HepG2 (cell line): Measurements from ENCODE around the gene ZNF644. TPM values are rescaled to one million over a fixed set of nuclear protein-coding genes. Genes with fewer than 3 reads are reported as not detected.

Experiments
- ATAC-seq: fragments of 200-7000 bp; cut with Tn5 transposase; 3 replicates; pipeline ENCODE4 v1.9.1; 2020; ENCODE audit warnings: mild to moderate bottlenecking, moderate library complexity
- BruUV-seq: library from RNA; stranded (reverse); fragments of 400-500 nt; replicated peaks from 2 replicates; lab custom pipeline; 2021; lab: Mats Ljungman, UMichigan
- CTCF ChIA-PET: fragments of 300-600 bp; formaldehyde crosslinking; extraction: SDS; loops from one replicate; lab custom pipeline; 2021; ENCODE audit warnings: low total read pairs, inconsistent platforms, low intra/inter-chr PET ratio; lab: Yijun Ruan, JAX
- POLR2A ChIA-PET: fragments of 350-600 bp; sonication (Branson Sonifier 250); formaldehyde crosslinking; loops from one replicate; lab custom pipeline; 2020; ENCODE audit warnings: antibody characterized with exemption, inconsistent platforms; lab: Yijun Ruan, JAX
- DNase-seq: peaks from one replicate; pipeline ENCODE4 v3.0.0-alpha.2; 2015; ENCODE audit warnings: low spot score
- FAIRE-seq: peaks from 3 replicates; lab custom pipeline; 2011; peaks lifted over from hg19 to GRCh38; lab: Jason Lieb, UNC
- H2AFZ ChIP-seq: one replicate; pipeline ENCODE4 v1.6.1; 2011; ENCODE audit warnings: low read length, inconsistent platforms
- H3K27ac ChIP-seq: fragments of 300-600 bp; 3 replicates; pipeline ENCODE4 v1.8.0; 2011; ENCODE audit warnings: mixed run types, mild to moderate bottlenecking, mixed read lengths, low read length, inconsistent platforms; ENCODE audit not compliant: insufficient read depth; ENCODE audit errors: extremely low read length
- H3K27me3 ChIP-seq, 2 experiments: fragments of 200-600 bp in 1 of 2; 2 replicates in 1 of 2; 3 replicates in 1 of 2; pipeline versions ENCODE4 v1.6.0 to v1.8.0; 2011; ENCODE audit warnings: low read length in 2 of 2, mild to moderate bottlenecking in 2 of 2, moderate library complexity in 2 of 2, inconsistent platforms in 1 of 2; ENCODE audit not compliant: insufficient read depth in 2 of 2, control insufficient read depth in 1 of 2
- H3K36me3 ChIP-seq, 2 experiments: fragments of 200-600 bp in 1 of 2; replicated peaks in 1 of 2; 2 replicates in 1 of 2; 3 replicates in 1 of 2; pipeline versions ENCODE4 v1.5.1 to v1.8.0; 2011; ENCODE audit warnings: low read length in 2 of 2, inconsistent platforms in 1 of 2; ENCODE audit not compliant: insufficient read depth in 2 of 2, control insufficient read depth in 1 of 2
- H3K4me1 ChIP-seq: 2 replicates; pipeline ENCODE4 v1.5.1; 2012; ENCODE audit warnings: low read length, inconsistent platforms; ENCODE audit not compliant: insufficient read depth
- H3K4me2 ChIP-seq: 2 replicates; pipeline ENCODE4 v1.6.0; 2011; ENCODE audit warnings: low read depth, low read length, inconsistent platforms
- H3K4me3 ChIP-seq, 3 experiments: fragments of 200-600 bp in 1 of 3; sonication (generic), shearing (Covaris generic) in 1 of 3; replicated peaks in 1 of 3; 2 replicates each; pipeline ENCODE4 v1.5.1; 2011 to 2016; ENCODE audit warnings: low read length in 3 of 3, inconsistent platforms in 2 of 3, low read depth in 2 of 3, mild to moderate bottlenecking in 2 of 3, control low read depth in 1 of 3, mixed read lengths in 1 of 3; ENCODE audit not compliant: insufficient read depth in 1 of 3
- H3K79me2 ChIP-seq: one replicate; pipeline ENCODE4 v1.6.1; 2011; ENCODE audit warnings: low read length, inconsistent platforms; ENCODE audit not compliant: insufficient read depth
- H3K9ac ChIP-seq: 2 replicates; pipeline ENCODE4 v1.6.0; 2011; ENCODE audit warnings: mild to moderate bottlenecking, low read depth, low read length, inconsistent platforms; ENCODE audit not compliant: insufficient read depth
- H3K9me3 ChIP-seq: 2 replicates; pipeline ENCODE4 v1.5.1; 2012; ENCODE audit warnings: mild to moderate bottlenecking, low read length
- H4K20me1 ChIP-seq: 2 replicates; pipeline ENCODE4 v1.6.0; 2011; ENCODE audit warnings: inconsistent platforms, mild to moderate bottlenecking, low read length, moderate library complexity; ENCODE audit not compliant: insufficient read depth
- DNMT3B ChIP-seq: conservative IDR thresholded peaks from 2 replicates; pipeline ENCODE4 v1.6.1; 2016; ENCODE audit warnings: missing biosample characterization, control low read depth
- ELF1 ChIP-seq: sonication (generic); formaldehyde crosslinking; IDR thresholded peaks from 2 replicates; pipeline ENCODE4 v1.4.0; 2020; ENCODE audit warnings: missing genetic modification reagents
- FOXO1 ChIP-seq: sonication (generic); formaldehyde crosslinking; IDR thresholded peaks from 2 replicates; pipeline ENCODE4 v1.4.0; 2020; ENCODE audit warnings: missing genetic modification reagents
- HCFC1 ChIP-seq: fragments of 150-350 bp; IDR thresholded peaks from 2 replicates; pipeline ENCODE4 v1.6.1; 2014; ENCODE audit warnings: low read depth, low read length
- HMGA1 ChIP-seq: sonication (generic); formaldehyde crosslinking; conservative IDR thresholded peaks from 2 replicates; pipeline ENCODE4 v1.4.0; 2020; ENCODE audit warnings: missing genetic modification reagents
- HNF1B ChIP-seq: sonication (generic); formaldehyde crosslinking; IDR thresholded peaks from 2 replicates; pipeline ENCODE4 v1.5.1; 2020; ENCODE audit warnings: mild to moderate bottlenecking, moderate library complexity, missing genetic modification reagents
- KAT8 ChIP-seq: IDR thresholded peaks from 2 replicates; pipeline ENCODE4 v1.6.1; 2016; ENCODE audit warnings: missing genetic modification reagents, missing compliant biosample characterization
- LRRFIP1 ChIP-seq: sonication (generic); formaldehyde crosslinking; conservative IDR thresholded peaks from 2 replicates; pipeline ENCODE4 v1.4.0; 2020; ENCODE audit warnings: missing genetic modification reagents
- MLLT10 ChIP-seq: sonication (generic); formaldehyde crosslinking; IDR thresholded peaks from 2 replicates; pipeline ENCODE4 v1.4.0; 2020; ENCODE audit warnings: missing genetic modification reagents
- POLR2AphosphoS2 ChIP-seq: IDR thresholded peaks from 2 replicates; pipeline ENCODE4 v1.6.1; 2011; ENCODE audit warnings: low read depth, low read length, improper control_type of control experiment
- PRDM4 ChIP-seq: sonication (generic); formaldehyde crosslinking; IDR thresholded peaks from 2 replicates; pipeline ENCODE4 v1.9.0; 2021; ENCODE audit warnings: missing genetic modification reagents, borderline replicate concordance
- RORA ChIP-seq: sonication (generic); formaldehyde crosslinking; IDR thresholded peaks from 2 replicates; pipeline ENCODE4 v1.5.0; 2020; ENCODE audit warnings: mild to moderate bottlenecking, missing genetic modification reagents, moderate library complexity
- SOX5 ChIP-seq: IDR thresholded peaks from 2 replicates; pipeline ENCODE4 v1.6.1; 2016; ENCODE audit warnings: borderline replicate concordance
- SP5 ChIP-seq: IDR thresholded peaks from 2 replicates; pipeline ENCODE4 v1.6.1; 2016; ENCODE audit warnings: low read depth, borderline replicate concordance
- TBL1XR1 ChIP-seq: fragments of 150-350 bp; IDR thresholded peaks from 2 replicates; pipeline ENCODE4 v1.6.1; 2014; ENCODE audit warnings: borderline replicate concordance, low read length; ENCODE audit not compliant: partially characterized antibody
- ZNF282 ChIP-seq: fragments of 450-650 bp; IDR thresholded peaks from 2 replicates; pipeline ENCODE4 v1.6.1; 2018; ENCODE audit not compliant: partially characterized antibody
- ZNF33A ChIP-seq: sonication (generic); formaldehyde crosslinking; IDR thresholded peaks from 2 replicates; pipeline ENCODE4 v1.5.1; 2020; ENCODE audit warnings: missing genetic modification reagents, mild to moderate bottlenecking, moderate library complexity, borderline replicate concordance
- ZNF383 ChIP-seq: sonication (generic); formaldehyde crosslinking; IDR thresholded peaks from 2 replicates; pipeline ENCODE4 v1.4.0; 2020; ENCODE audit warnings: missing genetic modification reagents, mild to moderate bottlenecking, borderline replicate concordance
- ZNF564 ChIP-seq: sonication (generic); formaldehyde crosslinking; IDR thresholded peaks from 2 replicates; pipeline ENCODE4 v1.8.1; 2023; ENCODE audit warnings: mild to moderate bottlenecking, missing genetic modification reagents
- ZNF569 ChIP-seq: sonication (generic); formaldehyde crosslinking; IDR thresholded peaks from 2 replicates; pipeline ENCODE4 v1.5.0; 2020; ENCODE audit warnings: mild to moderate bottlenecking, missing genetic modification reagents, moderate library complexity, borderline replicate concordance
- ZNF709 ChIP-seq: sonication (generic); formaldehyde crosslinking; IDR thresholded peaks from 2 replicates; pipeline ENCODE4 v1.5.0; 2020; ENCODE audit warnings: mild to moderate bottlenecking, missing genetic modification reagents
- WGBS: methylation state at CpG from one replicate; pipeline ENCODE4 v1.1.6; 2017; ENCODE audit warnings: low lambda C conversion rate; 5-methylcytosine and 5-hydroxymethylcytosine counted together
- in situ Hi-C: cut with HindIII; loops from 2 replicates; pipeline ENCODE4 v1.10.0; 2017; ENCODE audit warnings: low pct_unique_long_range_greater_than_20kb; ENCODE audit not compliant: extremely low pct_ligation_motif_present
- intact Hi-C: fragments of 100-400 bp; cut with micrococcal nuclease; formaldehyde crosslinking; loops from one replicate; pipeline ENCODE4 v1.10.0; 2022; ENCODE audit not compliant: unreplicated experiment
- polyA plus RNA-seq, 8 experiments: library from polyadenylated mRNA; depleted of rRNA in 3 of 8; stranded (reverse) in 7 of 8; unstranded in 1 of 8; fragments of >200 nt; fragmentation: Illumina TruSeq in 4 of 8; extraction: Trizol in 4 of 8; gene quantifications; 2 replicates each; pipeline versions ENCODE4 v1.2.1 to v1.2.3, GENCODE V29; 2011 to 2016; ENCODE audit warnings: low read depth in 4 of 8, missing spikeins in 1 of 8, mixed read lengths in 1 of 8; ENCODE audit not compliant: insufficient read depth in 1 of 8
- total RNA-seq, 5 experiments: library from RNA; depleted of rRNA; stranded (reverse); fragments of >200 nt; fragmentation: Illumina TruSeq; extraction: Trizol; gene quantifications; 2 replicates each; pipeline ENCODE4 v1.2.3, GENCODE V29; 2016; ENCODE audit warnings: low read depth in 1 of 5

Gene ZNF644
- total and polyA plus RNA-seq, 2 of the 13 experiments (the other 11 are each of a cell fraction or from before 2014, with no cell fraction given), result 17.7 to 51.7 TPM

- POLR2A ChIA-PET, result interaction anchor here (1.2 to 1.6 kb wide), 2 partner anchors 12 to 95 kb away, joined by 3 to 4 read pairs; no protein-coding TSS in a partner anchor
- intact Hi-C loops, result no loop called here
- no peak overlapping the region; a peak in 1 of 6 replicates for H3K4me3 ChIP-seq
- no TSS peak for BruUV-seq
- H3K9ac ChIP-seq, result peak overlapping the region; percentile 12; the same call in 1 of the 2 replicates
- H3K9me3 ChIP-seq, result no peaks in the 10 kb centered on the region
- H3K4me2 ChIP-seq, result peak overlapping the region; percentile 52
- CTCF ChIA-PET, result no interaction called here
- H3K4me1 ChIP-seq, result peaks cover 60% of the 10 kb centered on the region
- peak overlapping the region; percentile 8 for H3K27ac ChIP-seq
- ATAC-seq (no peak; the same call in 2 of the 3 replicates), DNase-seq (peak; percentile 74), FAIRE-seq (no peak)
- peaks cover under 1% of the 10 kb centered on the region for H3K79me2 ChIP-seq
- WGBS, result 0% methylated on average over 4 of the region's 4 CpGs
- H4K20me1 ChIP-seq, result no peaks in the 10 kb centered on the region
- H3K27me3 ChIP-seq, result peaks cover 0 to 1% of the 10 kb centered on the region in 2 experiments; a peak in 1 of 5 replicates
- in situ Hi-C loops, result no loop called here
- no peak overlapping the region for H2AFZ ChIP-seq
- no peaks in the 10 kb centered on the region for H3K36me3 ChIP-seq
- no peak for TF ChIP-seq TBL1XR1
- no peak for TF ChIP-seq ZNF709
- TF ChIP-seq HCFC1, result no peak
- peak; percentile 79; the same call in 1 of the 2 replicates for TF ChIP-seq SOX5 (CRISPR knock-in tag)
- TF ChIP-seq POLR2AphosphoS2, result no peak
- TF ChIP-seq KAT8 (CRISPR knock-in tag), result 0 out of 2 replicates have a peak, but pooled peaks have one; percentile 15
- TF ChIP-seq LRRFIP1 (CRISPR knock-in tag), result no peak
- TF ChIP-seq FOXO1 (CRISPR knock-in tag), result peak; percentile 60; the same call in 1 of the 2 replicates
- TF ChIP-seq ZNF282, result no peak
- TF ChIP-seq ELF1, result no peak
- TF ChIP-seq HMGA1 (CRISPR knock-in tag), result no peak
- no peak for TF ChIP-seq MLLT10 (CRISPR knock-in tag)
- TF ChIP-seq PRDM4, result no peak
- TF ChIP-seq DNMT3B (CRISPR knock-in tag), result no peak
- no peak for TF ChIP-seq RORA (CRISPR knock-in tag)
- no peak for TF ChIP-seq ZNF564
- no peak for TF ChIP-seq ZNF569 (CRISPR knock-in tag)
- TF ChIP-seq HNF1B (CRISPR knock-in tag), result no peak
- TF ChIP-seq SP5 (CRISPR knock-in tag), result no peak
- no peak for TF ChIP-seq ZNF33A
- no peak for TF ChIP-seq ZNF383 (CRISPR knock-in tag)
Observed at GRCh38 chr1:91026320-91026719, 4.5 kb upstream of the ZNF644 start.
